Keratinocyte (primary cell): ENCODE results near the gene STRN4.

Experiments used
- EZH2 ChIP-seq: IDR thresholded peaks from one replicate; pipeline ENCODE4 v1.6.1; 2012; ENCODE audit warnings: inconsistent platforms, mild to moderate bottlenecking, low read length, moderate library complexity
- TF ChIP-seq, protein P1 (sequence below), 3 experiments: IDR thresholded peaks in 1 of 3; conservative IDR thresholded peaks in 1 of 3; optimal IDR thresholded peaks in 1 of 3; 2 replicates in 2 of 3; 3 replicates in 1 of 3; pipeline versions ENCODE3 to v1.5.1; 2011; ENCODE audit warnings: low read length in 3 of 3, mild to moderate bottlenecking in 3 of 3, moderate library complexity in 2 of 3, control low read depth in 1 of 3, inconsistent platforms in 1 of 3; ENCODE audit not compliant: insufficient read depth in 2 of 3; ENCODE audit errors: extremely low read depth in 1 of 3

DNA sequence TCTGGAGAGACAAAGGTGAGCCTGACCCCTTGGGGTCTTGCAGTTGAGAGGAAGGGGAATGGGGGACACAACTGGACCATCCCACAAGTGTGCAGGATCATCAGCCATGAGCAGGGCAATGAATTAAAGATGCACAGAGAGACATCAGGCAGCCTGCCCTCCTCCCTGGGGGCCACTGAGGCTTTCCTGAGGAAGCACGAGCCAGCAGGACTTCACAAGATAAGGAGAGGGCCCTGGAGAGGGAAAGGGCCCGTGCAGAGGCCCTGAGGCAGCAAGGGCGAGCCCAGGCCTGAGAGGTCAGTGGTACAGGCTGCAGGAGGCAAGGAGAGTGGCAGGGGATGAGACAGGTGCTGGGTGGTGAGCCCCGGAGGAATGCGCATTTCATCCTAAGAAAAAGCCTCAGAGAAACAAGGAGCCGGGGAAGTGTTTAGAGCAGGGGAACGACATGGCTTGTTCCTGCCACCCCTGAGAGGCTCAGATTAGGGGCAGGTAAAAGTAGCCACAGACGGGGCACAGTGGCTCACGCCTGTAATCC is 20.3 kb downstream of the STRN4 start:
- TF ChIP-seq, protein P1, sequence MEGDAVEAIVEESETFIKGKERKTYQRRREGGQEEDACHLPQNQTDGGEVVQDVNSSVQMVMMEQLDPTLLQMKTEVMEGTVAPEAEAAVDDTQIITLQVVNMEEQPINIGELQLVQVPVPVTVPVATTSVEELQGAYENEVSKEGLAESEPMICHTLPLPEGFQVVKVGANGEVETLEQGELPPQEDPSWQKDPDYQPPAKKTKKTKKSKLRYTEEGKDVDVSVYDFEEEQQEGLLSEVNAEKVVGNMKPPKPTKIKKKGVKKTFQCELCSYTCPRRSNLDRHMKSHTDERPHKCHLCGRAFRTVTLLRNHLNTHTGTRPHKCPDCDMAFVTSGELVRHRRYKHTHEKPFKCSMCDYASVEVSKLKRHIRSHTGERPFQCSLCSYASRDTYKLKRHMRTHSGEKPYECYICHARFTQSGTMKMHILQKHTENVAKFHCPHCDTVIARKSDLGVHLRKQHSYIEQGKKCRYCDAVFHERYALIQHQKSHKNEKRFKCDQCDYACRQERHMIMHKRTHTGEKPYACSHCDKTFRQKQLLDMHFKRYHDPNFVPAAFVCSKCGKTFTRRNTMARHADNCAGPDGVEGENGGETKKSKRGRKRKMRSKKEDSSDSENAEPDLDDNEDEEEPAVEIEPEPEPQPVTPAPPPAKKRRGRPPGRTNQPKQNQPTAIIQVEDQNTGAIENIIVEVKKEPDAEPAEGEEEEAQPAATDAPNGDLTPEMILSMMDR (optimal IDR thresholded peaks at IDR 0.05 in 1 of 3, IDR thresholded peaks at IDR 0.05 in 1 of 3, conservative IDR thresholded peaks at IDR 0.05 in 1 of 3; ENCODE audit: extremely low read depth in 1 of 3, insufficient read depth in 2 of 3, low read length in 3 of 3) = no peak
- TF ChIP-seq EZH2 = no peak
